NCI-H1694 (cell line): Measurements from ENCODE around the gene SLC1A5.

Experiments
- DNase-seq: peaks from one replicate; lab custom pipeline; 2025; lab: John Stamatoyannopoulos, UW

Gene SLC1A5

GRCh38 chr19:46742926-46743480 lies 45.4 kb downstream of the SLC1A5 start:
- DNase-seq = no peak

DNA sequence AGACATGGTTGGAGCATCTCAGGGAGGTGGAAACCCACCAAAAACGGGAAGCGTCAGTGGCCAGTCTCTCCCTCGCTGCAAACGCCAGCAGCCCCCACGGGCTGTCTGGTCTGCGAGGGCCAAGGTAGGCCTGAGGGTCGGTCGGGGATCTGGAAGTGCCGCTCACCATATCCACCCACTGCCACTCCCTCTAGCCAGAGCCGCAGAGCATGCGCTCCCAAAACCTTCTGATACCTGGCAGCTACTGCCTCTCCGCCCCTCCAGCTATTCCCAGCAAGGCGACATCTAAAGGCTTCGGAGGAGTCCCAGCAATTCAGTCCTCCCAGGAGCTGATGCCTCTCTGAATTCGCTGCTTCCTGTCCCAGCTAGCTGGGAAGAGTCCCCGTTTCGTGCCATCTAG lies 46.9 kb downstream of the SLC1A5 start:
- no peak for DNase-seq

DNA sequence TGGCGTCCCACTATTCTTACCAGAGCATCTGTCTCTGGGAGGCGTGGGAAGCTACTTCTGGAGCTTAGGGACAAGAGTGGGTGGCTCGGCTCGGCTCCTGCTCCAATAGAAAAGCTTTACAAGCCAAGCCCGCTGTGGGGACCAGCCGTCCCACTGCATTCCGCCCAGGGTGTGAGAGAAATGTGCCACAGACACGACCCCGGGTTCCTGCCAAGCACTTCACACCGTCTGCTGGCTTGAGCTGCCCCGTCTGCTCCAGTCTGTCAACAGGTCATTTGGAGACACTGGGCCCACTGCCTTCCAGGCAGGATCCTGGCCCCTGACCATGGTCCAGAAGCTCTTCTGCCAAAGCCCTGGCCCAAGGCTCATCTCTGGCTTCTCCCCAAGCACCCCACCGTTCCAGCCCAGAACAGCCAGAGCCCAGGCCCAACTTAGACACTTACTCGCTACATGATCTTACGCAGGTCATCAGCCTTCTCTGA lies 49.1 kb downstream of the SLC1A5 start:
- DNase-seq = no peak

DNA sequence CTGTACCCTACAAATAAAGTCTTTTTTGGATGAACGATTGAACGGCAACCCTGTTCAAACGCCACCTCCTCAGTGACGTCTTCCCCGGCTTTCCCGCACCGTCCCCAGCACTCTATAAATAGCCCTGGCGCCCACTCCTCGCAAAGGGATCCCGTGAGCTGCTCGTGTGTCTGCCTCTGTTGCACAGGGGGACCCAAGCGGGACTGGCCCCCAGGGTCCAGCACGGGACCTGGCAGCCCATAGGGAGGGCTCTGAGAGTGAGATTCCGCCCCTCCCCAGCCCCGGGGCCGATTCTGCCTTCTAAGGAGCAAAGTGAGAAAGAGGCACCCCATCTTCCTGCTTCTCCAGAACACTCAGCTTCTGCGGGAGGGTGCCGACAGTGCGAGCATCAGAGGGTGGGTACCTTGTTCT lies 50.6 kb downstream of the SLC1A5 start:
- no peak for DNase-seq

- DNase-seq = no peak
Measured at GRCh38 chr19:46737298-46737654, 51.1 kb downstream of the SLC1A5 start.

DNA sequence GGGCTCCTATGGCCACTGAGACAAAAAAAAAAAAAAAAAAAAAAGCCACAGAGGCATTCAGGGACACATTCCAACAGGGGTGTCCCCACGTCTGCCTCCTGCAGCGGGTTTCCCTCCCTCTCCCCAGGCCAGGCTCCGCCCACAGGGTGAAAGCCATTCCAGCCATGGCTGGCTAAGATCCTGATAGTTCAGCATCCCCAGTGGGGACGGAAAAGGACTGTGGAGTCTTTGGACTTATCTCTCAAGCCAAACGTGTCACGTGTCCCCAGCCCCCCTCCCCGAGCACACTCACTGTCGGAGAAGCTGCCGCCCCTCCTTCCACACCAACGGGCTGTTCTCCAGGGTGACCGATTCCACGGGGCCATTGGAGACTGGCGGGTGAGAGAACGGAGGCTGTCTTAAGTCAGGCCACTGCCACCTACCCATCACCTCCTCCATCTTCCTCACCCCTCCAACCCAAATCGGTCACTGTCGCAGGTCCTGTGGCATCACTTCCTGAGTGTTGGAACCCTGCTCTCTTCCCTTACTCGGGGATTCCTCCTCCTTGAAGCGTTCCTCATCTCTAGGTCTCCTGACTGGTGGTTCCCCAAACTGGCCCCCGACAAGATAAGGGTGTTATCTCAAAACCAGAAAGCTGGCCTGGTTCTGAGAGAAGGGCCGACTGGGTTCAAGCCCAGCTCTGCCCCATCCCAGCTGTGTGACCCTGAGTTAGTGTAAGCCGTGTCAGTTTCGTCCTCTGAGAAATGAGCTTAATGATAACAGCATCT lies 51.7 kb downstream of the SLC1A5 start:
- DNase-seq = no peak

GRCh38 chr19:46733690-46734292 lies 54.6 kb downstream of the SLC1A5 start:
- DNase-seq = no peak

GRCh38 chr19:46732966-46733689 lies 55.3 kb downstream of the SLC1A5 start:
- no peak for DNase-seq

GRCh38 chr19:46732172-46732938 lies 56.0 kb downstream of the SLC1A5 start:
- no peak for DNase-seq

- DNase-seq = no peak
Measured at GRCh38 chr19:46731584-46731983, 56.8 kb downstream of the SLC1A5 start.

DNA sequence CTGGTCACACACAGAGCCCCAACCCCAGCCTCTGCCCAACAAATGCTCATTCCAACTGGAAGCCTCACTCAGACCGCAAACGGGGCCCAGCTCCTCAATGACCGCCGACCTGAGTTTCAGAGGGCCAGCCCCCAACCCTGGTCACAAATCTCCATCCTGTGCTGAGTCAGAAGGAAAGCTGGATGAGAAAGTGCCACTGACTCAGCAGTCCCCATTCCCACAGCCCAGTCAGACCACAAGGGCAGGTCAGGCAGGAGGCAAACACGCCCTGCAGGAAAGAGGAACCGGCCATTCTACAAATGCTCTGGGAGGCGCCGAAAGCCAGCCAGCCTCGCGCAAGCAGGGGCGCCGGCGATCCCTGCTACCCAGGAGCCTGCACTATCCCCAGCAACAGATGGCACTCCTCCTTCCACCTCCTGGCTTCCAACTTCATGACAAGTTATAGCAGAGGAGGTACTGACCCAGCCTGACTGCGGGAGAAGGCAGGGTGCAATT lies 57.3 kb downstream of the SLC1A5 start:
- DNase-seq = no peak

DNA sequence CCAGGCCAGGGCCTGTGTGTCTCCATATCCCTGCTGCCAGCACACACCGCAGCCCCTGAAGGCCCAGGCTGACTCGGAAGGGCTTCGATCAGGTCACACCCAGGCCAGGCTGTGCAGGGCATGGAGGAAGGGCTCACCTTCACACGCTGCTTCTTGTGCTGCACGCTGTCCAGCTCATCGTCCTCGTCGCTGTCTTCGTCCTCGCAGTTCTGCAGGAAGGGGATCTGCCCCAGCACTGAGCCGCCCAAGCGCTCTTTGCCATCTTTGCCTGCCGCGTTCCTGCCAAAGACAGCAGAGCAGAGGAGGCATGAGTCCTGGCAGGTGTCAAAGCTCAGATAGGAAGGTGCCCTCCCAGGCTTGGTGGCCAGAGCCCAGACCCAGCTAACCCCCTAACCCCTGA lies 57.8 kb downstream of the SLC1A5 start:
- no peak for DNase-seq

- DNase-seq = no peak
Measured at GRCh38 chr19:46730187-46730586, 58.2 kb downstream of the SLC1A5 start.

DNA sequence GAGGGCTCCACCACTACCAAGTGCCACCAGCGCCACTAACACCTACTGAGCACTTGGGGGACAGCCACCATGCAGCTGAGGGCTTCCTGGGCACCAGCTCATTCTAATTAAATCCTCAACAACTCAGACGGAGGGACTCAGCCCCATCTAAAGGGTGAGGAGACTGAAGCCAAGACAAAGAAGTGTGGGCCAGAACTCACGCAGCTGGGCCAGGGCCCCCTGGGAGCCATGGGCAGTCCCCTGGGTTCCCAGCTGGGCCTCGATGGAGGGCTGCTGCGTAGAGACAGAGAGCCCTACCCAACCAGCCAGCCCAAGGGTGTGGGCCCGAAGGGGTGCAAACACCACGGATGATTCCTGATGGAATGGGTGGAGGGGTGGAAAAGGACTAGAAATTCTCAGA lies 58.7 kb downstream of the SLC1A5 start:
- DNase-seq = no peak

GRCh38 chr19:46728693-46729339 lies 59.6 kb downstream of the SLC1A5 start:
- DNase-seq = no peak

DNA sequence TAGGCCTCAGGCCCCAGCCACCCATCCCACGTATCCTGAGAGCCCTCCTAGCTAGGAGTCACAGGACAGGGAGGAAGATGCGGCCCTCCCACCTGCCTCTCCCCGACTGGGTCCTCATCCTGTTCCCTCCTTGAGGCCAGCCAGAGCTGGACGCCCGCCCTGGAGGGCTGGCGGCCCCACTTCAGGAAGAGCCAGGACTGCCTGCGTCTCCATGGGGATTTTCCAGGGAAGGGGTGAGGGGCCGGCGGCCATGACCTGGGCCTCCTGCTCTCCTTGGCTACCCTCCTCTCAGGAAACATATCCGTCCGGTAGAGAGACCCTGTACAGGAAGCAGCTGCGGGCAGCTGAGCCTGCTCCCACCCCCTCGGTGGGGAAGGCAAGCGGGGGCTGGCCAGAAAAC lies 60.2 kb downstream of the SLC1A5 start:
- DNase-seq = no peak

DNA sequence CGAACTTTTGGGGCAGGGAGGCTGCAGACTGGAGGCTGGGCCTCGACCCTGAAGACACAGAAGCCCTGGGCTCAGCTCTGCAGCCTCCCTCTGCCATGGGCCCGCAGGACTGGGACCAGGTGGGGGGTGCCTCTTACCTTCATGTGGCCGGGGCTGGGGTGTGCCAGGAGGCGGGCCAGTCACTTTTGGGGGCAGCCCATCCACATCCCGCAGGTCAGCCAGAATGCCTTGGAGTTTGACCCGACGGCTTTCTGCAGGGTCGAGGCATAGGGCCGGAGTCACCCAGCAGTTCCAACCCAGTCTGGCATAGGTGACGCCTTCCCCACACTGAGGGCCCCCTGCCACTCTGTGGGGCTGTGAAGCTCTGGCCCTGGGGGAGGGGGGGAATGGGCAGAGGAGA lies 60.6 kb downstream of the SLC1A5 start:
- no peak for DNase-seq

GRCh38 chr19:46726971-46727501 lies 61.4 kb downstream of the SLC1A5 start:
- no peak for DNase-seq

- no peak for DNase-seq
Measured at GRCh38 chr19:46726551-46726950, 61.8 kb downstream of the SLC1A5 start.

- no peak for DNase-seq
Measured at GRCh38 chr19:46725859-46726393, 62.5 kb downstream of the SLC1A5 start.
